HEK293 (cell line): ENCODE results near the gene SIK3.

ENCODE experiments used
- MYNN ChIP-seq: fragments of 450-650 bp; formaldehyde crosslinking; IDR thresholded peaks from 2 replicates; pipeline ENCODE4 v1.5.1; 2016; ENCODE audit warnings: missing biosample characterization, missing genetic modification characterization, borderline replicate concordance
- ZBTB1 ChIP-seq: fragments of 450-650 bp; formaldehyde crosslinking; IDR thresholded peaks from 2 replicates; pipeline ENCODE4 v1.5.1; 2016; ENCODE audit warnings: missing biosample characterization, missing genetic modification characterization
- ZNF121 ChIP-seq: fragments of 450-650 bp; formaldehyde crosslinking; IDR thresholded peaks from 2 replicates; pipeline ENCODE4 v1.5.1; 2016; ENCODE audit warnings: missing biosample characterization, missing genetic modification characterization
- ZNF274 ChIP-seq, 2 experiments: fragments of 200-500 bp in 1 of 2; fragments of 450-650 bp in 1 of 2; sonication (Bioruptor generic) in 1 of 2; formaldehyde crosslinking in 1 of 2; IDR thresholded peaks; 2 replicates each; pipeline versions ENCODE4 v1.5.1 to v1.6.1; 2014 to 2016; ENCODE audit warnings: borderline replicate concordance in 1 of 2, inconsistent platforms in 1 of 2, low read length in 1 of 2, missing biosample characterization in 1 of 2, missing genetic modification characterization in 1 of 2
- ZNF830 ChIP-seq: fragments of 450-650 bp; IDR thresholded peaks from 2 replicates; pipeline ENCODE4 v1.5.0; 2018; ENCODE audit warnings: missing biosample characterization, missing genetic modification characterization, low read depth, mild to moderate bottlenecking, moderate library complexity
- TF ChIP-seq, protein P1 (sequence below): fragments of 450-650 bp; formaldehyde crosslinking; IDR thresholded peaks from 2 replicates; pipeline ENCODE4 v1.5.1; 2016; ENCODE audit warnings: missing biosample characterization, missing genetic modification characterization
- TF ChIP-seq, protein P2 (sequence below): fragments of 450-650 bp; formaldehyde crosslinking; IDR thresholded peaks from 2 replicates; pipeline ENCODE4 v1.5.1; 2016; ENCODE audit warnings: missing biosample characterization, missing genetic modification characterization
- TF ChIP-seq, protein P3 (sequence below): fragments of 450-650 bp; IDR thresholded peaks from 2 replicates; pipeline ENCODE4 v1.5.1; 2018; ENCODE audit warnings: missing biosample characterization, missing genetic modification characterization
- TF ChIP-seq, protein P4 (sequence below): fragments of 450-650 bp; formaldehyde crosslinking; IDR thresholded peaks from 2 replicates; pipeline ENCODE4 v1.5.1; 2016; ENCODE audit warnings: missing biosample characterization, missing genetic modification characterization
- TF ChIP-seq, protein P5 (sequence below): fragments of 450-650 bp; formaldehyde crosslinking; IDR thresholded peaks from 2 replicates; pipeline ENCODE4 v1.5.1; 2016; ENCODE audit warnings: missing biosample characterization, missing genetic modification characterization
- TF ChIP-seq, protein P6 (sequence below): IDR thresholded peaks from 2 replicates; pipeline ENCODE4 v1.6.1; 2011; ENCODE audit warnings: mild to moderate bottlenecking, low read depth, low read length, borderline replicate concordance

DNA sequence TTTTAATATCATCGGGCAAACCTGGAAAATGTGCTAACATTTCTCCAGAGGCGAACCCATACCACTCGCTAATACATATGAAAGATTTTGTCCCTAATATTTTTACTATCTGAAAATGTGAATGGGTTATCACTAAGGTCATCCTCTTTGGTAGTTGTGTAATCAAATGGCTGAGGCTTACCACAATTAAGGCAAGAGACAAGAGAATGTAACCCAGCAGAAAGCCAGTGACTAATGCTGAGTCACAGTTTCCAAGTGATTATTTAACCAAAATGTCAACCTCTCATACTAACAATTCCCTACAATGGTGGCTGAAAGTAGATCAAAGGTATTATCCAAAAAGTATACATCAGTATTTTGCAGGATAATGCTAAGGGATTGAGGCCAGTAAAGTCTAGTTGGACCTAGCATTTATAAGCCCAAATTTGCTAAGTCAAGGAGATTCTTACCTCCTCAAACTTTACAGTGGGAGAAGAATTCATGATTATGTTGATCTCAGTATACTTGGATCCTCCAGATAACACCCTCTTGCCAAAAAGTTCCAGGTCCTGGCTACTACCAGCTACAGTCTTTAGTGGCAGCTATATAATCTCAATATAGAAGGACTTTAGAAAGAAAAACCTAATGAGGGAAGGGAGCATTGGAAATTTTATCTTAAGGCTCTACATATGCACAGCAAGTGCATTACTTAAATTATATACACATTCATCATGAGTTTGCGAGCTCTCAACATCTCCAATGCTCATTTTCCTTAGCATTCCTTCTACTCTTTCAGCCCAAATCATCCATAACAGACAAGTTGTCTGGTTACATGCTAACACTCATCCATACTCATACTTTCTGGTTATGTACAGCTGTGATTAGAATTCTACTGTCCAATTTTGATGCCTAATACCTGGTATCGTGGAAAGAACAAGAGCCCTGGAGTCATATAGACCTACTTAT lies 25.4 kb downstream of the SIK3 start:
- TF ChIP-seq ZNF274 (IDR thresholded peaks at IDR 0.05; ENCODE audit: low read length) (no peak), ZNF274 (tag by site-specific recombination; IDR thresholded peaks at IDR 0.05; ENCODE audit: borderline replicate concordance) (no peak), ZBTB1 (tag by site-specific recombination) (no peak), ZNF121 (tag by site-specific recombination) (no peak), ZNF830 (tag by site-specific recombination) (no peak), MYNN (tag by site-specific recombination) (no peak)
- TF ChIP-seq, protein P1, sequence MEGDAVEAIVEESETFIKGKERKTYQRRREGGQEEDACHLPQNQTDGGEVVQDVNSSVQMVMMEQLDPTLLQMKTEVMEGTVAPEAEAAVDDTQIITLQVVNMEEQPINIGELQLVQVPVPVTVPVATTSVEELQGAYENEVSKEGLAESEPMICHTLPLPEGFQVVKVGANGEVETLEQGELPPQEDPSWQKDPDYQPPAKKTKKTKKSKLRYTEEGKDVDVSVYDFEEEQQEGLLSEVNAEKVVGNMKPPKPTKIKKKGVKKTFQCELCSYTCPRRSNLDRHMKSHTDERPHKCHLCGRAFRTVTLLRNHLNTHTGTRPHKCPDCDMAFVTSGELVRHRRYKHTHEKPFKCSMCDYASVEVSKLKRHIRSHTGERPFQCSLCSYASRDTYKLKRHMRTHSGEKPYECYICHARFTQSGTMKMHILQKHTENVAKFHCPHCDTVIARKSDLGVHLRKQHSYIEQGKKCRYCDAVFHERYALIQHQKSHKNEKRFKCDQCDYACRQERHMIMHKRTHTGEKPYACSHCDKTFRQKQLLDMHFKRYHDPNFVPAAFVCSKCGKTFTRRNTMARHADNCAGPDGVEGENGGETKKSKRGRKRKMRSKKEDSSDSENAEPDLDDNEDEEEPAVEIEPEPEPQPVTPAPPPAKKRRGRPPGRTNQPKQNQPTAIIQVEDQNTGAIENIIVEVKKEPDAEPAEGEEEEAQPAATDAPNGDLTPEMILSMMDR (tag by site-specific recombination): no peak
- TF ChIP-seq, protein P2, sequence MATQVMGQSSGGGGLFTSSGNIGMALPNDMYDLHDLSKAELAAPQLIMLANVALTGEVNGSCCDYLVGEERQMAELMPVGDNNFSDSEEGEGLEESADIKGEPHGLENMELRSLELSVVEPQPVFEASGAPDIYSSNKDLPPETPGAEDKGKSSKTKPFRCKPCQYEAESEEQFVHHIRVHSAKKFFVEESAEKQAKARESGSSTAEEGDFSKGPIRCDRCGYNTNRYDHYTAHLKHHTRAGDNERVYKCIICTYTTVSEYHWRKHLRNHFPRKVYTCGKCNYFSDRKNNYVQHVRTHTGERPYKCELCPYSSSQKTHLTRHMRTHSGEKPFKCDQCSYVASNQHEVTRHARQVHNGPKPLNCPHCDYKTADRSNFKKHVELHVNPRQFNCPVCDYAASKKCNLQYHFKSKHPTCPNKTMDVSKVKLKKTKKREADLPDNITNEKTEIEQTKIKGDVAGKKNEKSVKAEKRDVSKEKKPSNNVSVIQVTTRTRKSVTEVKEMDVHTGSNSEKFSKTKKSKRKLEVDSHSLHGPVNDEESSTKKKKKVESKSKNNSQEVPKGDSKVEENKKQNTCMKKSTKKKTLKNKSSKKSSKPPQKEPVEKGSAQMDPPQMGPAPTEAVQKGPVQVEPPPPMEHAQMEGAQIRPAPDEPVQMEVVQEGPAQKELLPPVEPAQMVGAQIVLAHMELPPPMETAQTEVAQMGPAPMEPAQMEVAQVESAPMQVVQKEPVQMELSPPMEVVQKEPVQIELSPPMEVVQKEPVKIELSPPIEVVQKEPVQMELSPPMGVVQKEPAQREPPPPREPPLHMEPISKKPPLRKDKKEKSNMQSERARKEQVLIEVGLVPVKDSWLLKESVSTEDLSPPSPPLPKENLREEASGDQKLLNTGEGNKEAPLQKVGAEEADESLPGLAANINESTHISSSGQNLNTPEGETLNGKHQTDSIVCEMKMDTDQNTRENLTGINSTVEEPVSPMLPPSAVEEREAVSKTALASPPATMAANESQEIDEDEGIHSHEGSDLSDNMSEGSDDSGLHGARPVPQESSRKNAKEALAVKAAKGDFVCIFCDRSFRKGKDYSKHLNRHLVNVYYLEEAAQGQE (tag by site-specific recombination): no peak
- TF ChIP-seq, protein P3, sequence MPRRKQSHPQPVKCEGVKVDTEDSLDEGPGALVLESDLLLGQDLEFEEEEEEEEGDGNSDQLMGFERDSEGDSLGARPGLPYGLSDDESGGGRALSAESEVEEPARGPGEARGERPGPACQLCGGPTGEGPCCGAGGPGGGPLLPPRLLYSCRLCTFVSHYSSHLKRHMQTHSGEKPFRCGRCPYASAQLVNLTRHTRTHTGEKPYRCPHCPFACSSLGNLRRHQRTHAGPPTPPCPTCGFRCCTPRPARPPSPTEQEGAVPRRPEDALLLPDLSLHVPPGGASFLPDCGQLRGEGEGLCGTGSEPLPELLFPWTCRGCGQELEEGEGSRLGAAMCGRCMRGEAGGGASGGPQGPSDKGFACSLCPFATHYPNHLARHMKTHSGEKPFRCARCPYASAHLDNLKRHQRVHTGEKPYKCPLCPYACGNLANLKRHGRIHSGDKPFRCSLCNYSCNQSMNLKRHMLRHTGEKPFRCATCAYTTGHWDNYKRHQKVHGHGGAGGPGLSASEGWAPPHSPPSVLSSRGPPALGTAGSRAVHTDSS (tag by site-specific recombination): no peak
- TF ChIP-seq, protein P4, sequence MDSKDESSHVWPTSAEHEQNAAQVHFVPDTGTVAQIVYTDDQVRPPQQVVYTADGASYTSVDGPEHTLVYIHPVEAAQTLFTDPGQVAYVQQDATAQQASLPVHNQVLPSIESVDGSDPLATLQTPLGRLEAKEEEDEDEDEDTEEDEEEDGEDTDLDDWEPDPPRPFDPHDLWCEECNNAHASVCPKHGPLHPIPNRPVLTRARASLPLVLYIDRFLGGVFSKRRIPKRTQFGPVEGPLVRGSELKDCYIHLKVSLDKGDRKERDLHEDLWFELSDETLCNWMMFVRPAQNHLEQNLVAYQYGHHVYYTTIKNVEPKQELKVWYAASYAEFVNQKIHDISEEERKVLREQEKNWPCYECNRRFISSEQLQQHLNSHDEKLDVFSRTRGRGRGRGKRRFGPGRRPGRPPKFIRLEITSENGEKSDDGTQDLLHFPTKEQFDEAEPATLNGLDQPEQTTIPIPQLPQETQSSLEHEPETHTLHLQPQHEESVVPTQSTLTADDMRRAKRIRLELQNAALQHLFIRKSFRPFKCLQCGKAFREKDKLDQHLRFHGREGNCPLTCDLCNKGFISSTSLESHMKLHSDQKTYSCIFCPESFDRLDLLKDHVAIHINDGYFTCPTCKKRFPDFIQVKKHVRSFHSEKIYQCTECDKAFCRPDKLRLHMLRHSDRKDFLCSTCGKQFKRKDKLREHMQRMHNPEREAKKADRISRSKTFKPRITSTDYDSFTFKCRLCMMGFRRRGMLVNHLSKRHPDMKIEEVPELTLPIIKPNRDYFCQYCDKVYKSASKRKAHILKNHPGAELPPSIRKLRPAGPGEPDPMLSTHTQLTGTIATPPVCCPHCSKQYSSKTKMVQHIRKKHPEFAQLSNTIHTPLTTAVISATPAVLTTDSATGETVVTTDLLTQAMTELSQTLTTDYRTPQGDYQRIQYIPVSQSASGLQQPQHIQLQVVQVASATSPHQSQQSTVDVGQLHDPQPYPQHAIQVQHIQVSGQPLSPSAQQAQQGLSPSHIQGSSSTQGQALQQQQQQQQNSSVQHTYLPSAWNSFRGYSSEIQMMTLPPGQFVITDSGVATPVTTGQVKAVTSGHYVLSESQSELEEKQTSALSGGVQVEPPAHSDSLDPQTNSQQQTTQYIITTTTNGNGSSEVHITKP: no peak
- TF ChIP-seq, protein P5, sequence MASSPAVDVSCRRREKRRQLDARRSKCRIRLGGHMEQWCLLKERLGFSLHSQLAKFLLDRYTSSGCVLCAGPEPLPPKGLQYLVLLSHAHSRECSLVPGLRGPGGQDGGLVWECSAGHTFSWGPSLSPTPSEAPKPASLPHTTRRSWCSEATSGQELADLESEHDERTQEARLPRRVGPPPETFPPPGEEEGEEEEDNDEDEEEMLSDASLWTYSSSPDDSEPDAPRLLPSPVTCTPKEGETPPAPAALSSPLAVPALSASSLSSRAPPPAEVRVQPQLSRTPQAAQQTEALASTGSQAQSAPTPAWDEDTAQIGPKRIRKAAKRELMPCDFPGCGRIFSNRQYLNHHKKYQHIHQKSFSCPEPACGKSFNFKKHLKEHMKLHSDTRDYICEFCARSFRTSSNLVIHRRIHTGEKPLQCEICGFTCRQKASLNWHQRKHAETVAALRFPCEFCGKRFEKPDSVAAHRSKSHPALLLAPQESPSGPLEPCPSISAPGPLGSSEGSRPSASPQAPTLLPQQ: no peak
- TF ChIP-seq, protein P6, sequence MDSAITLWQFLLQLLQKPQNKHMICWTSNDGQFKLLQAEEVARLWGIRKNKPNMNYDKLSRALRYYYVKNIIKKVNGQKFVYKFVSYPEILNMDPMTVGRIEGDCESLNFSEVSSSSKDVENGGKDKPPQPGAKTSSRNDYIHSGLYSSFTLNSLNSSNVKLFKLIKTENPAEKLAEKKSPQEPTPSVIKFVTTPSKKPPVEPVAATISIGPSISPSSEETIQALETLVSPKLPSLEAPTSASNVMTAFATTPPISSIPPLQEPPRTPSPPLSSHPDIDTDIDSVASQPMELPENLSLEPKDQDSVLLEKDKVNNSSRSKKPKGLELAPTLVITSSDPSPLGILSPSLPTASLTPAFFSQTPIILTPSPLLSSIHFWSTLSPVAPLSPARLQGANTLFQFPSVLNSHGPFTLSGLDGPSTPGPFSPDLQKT: no peak
